Fibroblast of skin of left biceps (primary cell): ENCODE results near the gene SQOR.
A peak's percentile ranks its signal among the peaks of the same experiment; 100 is the strongest.

Source experiments
- DNase-seq, 2 experiments: peaks; one replicate each; pipeline ENCODE4 v3.0.0-alpha.2; 2013; ENCODE audit warnings: low read depth in 2 of 2

The SQOR gene

GRCh38 chr15:45705510-45706473, 71.0 kb downstream of the SQOR start:
- peak; percentile 50 for DNase-seq

- no peak for DNase-seq
Observed at GRCh38 chr15:45710657-45711056, 75.8 kb downstream of the SQOR start.

GRCh38 chr15:45714590-45715488, 80.0 kb downstream of the SQOR start:
- peak in 1 of 2 experiments; percentile 29 for DNase-seq

GRCh38 chr15:45715528-45715927, 80.7 kb downstream of the SQOR start:
- no peak for DNase-seq

GRCh38 chr15:45719490-45719889, 84.7 kb downstream of the SQOR start:
- no peak for DNase-seq

- no peak for DNase-seq
Observed at GRCh38 chr15:45720183-45720582, 85.4 kb downstream of the SQOR start.

- no peak for DNase-seq
Observed at GRCh38 chr15:45728641-45729040, 93.8 kb downstream of the SQOR start.

- no peak for DNase-seq
Observed at GRCh38 chr15:45729141-45729540, 94.3 kb downstream of the SQOR start.

GRCh38 chr15:45731343-45731742, 96.5 kb downstream of the SQOR start:
- no peak for DNase-seq

GRCh38 chr15:45732662-45733061, 97.8 kb downstream of the SQOR start:
- no peak for DNase-seq

GRCh38 chr15:45734260-45734711, 99.5 kb downstream of the SQOR start:
- no peak for DNase-seq
